ENCODE measurements around the gene NCAM2. TPM values are rescaled to one million over a fixed set of nuclear protein-coding genes. Genes with fewer than 3 reads are reported as not detected.

Gene NCAM2
- total RNA-seq, 1 donor from 2014 or later = 3.6 TPM

GRCh38 chr21:21003701-21004100, 5.5 kb downstream of the NCAM2 start:
- no peak overlapping the region for H3K4me3 Mint-ChIP-seq
- H3K27me3 Mint-ChIP-seq (ENCODE audit: low read depth) = peaks cover 4% of the 10 kb centered on the region
- no peak overlapping the region for H3K27ac Mint-ChIP-seq (ENCODE audit: unreplicated experiment)
- TF ChIP-seq CTCF (conservative IDR thresholded peaks at IDR 0.05) = peak; percentile 59
- no peak for DNase-seq (ENCODE audit: low read depth, low spot score)
- no peaks in the 10 kb centered on the region for H3K9me3 Mint-ChIP-seq
- peaks cover 3% of the 10 kb centered on the region for H3K4me1 Mint-ChIP-seq
- H3K36me3 Mint-ChIP-seq (ENCODE audit: low read depth) = no peaks in the 10 kb centered on the region

- Mint-ChIP-seq H3K27ac (ENCODE audit: unreplicated experiment) (no peak overlapping the region), H3K4me1 (no peaks in the 10 kb centered on the region), H3K4me3 (no peak overlapping the region), H3K36me3 (ENCODE audit: low read depth) (no peaks in the 10 kb centered on the region), H3K9me3 (no peaks in the 10 kb centered on the region), H3K27me3 (ENCODE audit: low read depth) (no peaks in the 10 kb centered on the region)
- TF ChIP-seq CTCF (conservative IDR thresholded peaks at IDR 0.05) = no peak
- no peak for DNase-seq (ENCODE audit: low read depth, low spot score)
Measured at GRCh38 chr21:21007606-21008005, 9.4 kb downstream of the NCAM2 start.

GRCh38 chr21:21010228-21010627, 12.0 kb downstream of the NCAM2 start:
- H3K27ac Mint-ChIP-seq (ENCODE audit: unreplicated experiment) = no peak overlapping the region

GRCh38 chr21:21010698-21011097, 12.5 kb downstream of the NCAM2 start:
- H3K4me3 Mint-ChIP-seq = no peak overlapping the region
- no peaks in the 10 kb centered on the region for H3K4me1 Mint-ChIP-seq
- no peak for TF ChIP-seq CTCF (conservative IDR thresholded peaks at IDR 0.05)
- no peaks in the 10 kb centered on the region for H3K27me3 Mint-ChIP-seq (ENCODE audit: low read depth)
- peaks cover 2% of the 10 kb centered on the region for H3K9me3 Mint-ChIP-seq
- no peaks in the 10 kb centered on the region for H3K36me3 Mint-ChIP-seq (ENCODE audit: low read depth)
- DNase-seq (ENCODE audit: low read depth, low spot score) = no peak
- no peak overlapping the region for H3K27ac Mint-ChIP-seq (ENCODE audit: unreplicated experiment)

More at GRCh38 chr21:21010228-21010627, 12.0 kb downstream of the NCAM2 start:
- Mint-ChIP-seq H3K27me3 (ENCODE audit: low read depth) (no peaks in the 10 kb centered on the region), H3K36me3 (ENCODE audit: low read depth) (no peaks in the 10 kb centered on the region), H3K4me1 (no peaks in the 10 kb centered on the region), H3K4me3 (no peak overlapping the region), H3K9me3 (peaks cover 2% of the 10 kb centered on the region)
- TF ChIP-seq CTCF (conservative IDR thresholded peaks at IDR 0.05) = no peak
- DNase-seq (ENCODE audit: low read depth, low spot score) = no peak

- H3K4me3 Mint-ChIP-seq = no peak overlapping the region
- TF ChIP-seq CTCF (conservative IDR thresholded peaks at IDR 0.05) = no peak
- H3K27ac Mint-ChIP-seq (ENCODE audit: unreplicated experiment) = no peak overlapping the region
- no peak for DNase-seq (ENCODE audit: low read depth, low spot score)
- H3K36me3 Mint-ChIP-seq (ENCODE audit: low read depth) = no peaks in the 10 kb centered on the region
- no peaks in the 10 kb centered on the region for H3K27me3 Mint-ChIP-seq (ENCODE audit: low read depth)
- no peaks in the 10 kb centered on the region for H3K4me1 Mint-ChIP-seq
- peaks cover 2% of the 10 kb centered on the region for H3K9me3 Mint-ChIP-seq
Measured at GRCh38 chr21:21018821-21019220, 20.6 kb downstream of the NCAM2 start.

GRCh38 chr21:21019681-21020080, 21.5 kb downstream of the NCAM2 start:
- peaks cover 2% of the 10 kb centered on the region for H3K9me3 Mint-ChIP-seq
- H3K36me3 Mint-ChIP-seq (ENCODE audit: low read depth) = no peaks in the 10 kb centered on the region
- no peak overlapping the region for H3K27ac Mint-ChIP-seq (ENCODE audit: unreplicated experiment)
- TF ChIP-seq CTCF (conservative IDR thresholded peaks at IDR 0.05) = no peak
- no peaks in the 10 kb centered on the region for H3K27me3 Mint-ChIP-seq (ENCODE audit: low read depth)
- no peak overlapping the region for H3K4me3 Mint-ChIP-seq
- no peak for DNase-seq (ENCODE audit: low read depth, low spot score)
- no peaks in the 10 kb centered on the region for H3K4me1 Mint-ChIP-seq

Data from neural crest cell (in vitro differentiated cells).